ENCODE results near the gene ACAA1. TPM values are rescaled to one million over a fixed set of nuclear protein-coding genes. Genes with fewer than 3 reads are reported as not detected.

Gene ACAA1
- total RNA-seq, 1 experiment from 2014 or later, result 49.0 TPM

- no TSS peak for BruUV-seq (replicated peaks)
- Histone ChIP-seq H3K79me2 (ENCODE audit: insufficient read depth, low read length) (no peaks in the 10 kb centered on the region), H3K4me2 (ENCODE audit: low read length) (no peak overlapping the region), H3K27me3 (ENCODE audit: insufficient read depth, low read length) (no peaks in the 10 kb centered on the region), H3K9ac (ENCODE audit: low read length) (no peak overlapping the region), H3K36me3 (ENCODE audit: control insufficient read depth in 1 of 2, insufficient read depth in 2 of 2, low read length in 2 of 2) (peaks cover 15 to 38% of the 10 kb centered on the region in 2 experiments; a peak in 3 of 4 replicates), H3K9me3 (ENCODE audit: control insufficient read depth in 1 of 2, insufficient read depth in 1 of 2, low read depth in 1 of 2, low read length in 2 of 2) (no peaks in the 10 kb centered on the region), H3K27ac (ENCODE audit: low read depth, low read length) (no peak overlapping the region), H4K20me1 (ENCODE audit: insufficient read depth) (no peaks in the 10 kb centered on the region), H3K4me1 (ENCODE audit: control insufficient read depth in 1 of 2, insufficient read depth in 2 of 2, low read length in 2 of 2) (no peaks in the 10 kb centered on the region), H3K9me2 (ENCODE audit: insufficient read depth) (no peaks in the 10 kb centered on the region), H3K4me3 (replicated peaks in 1 of 2; ENCODE audit: low read depth in 1 of 2, low read length in 2 of 2) (no peak overlapping the region), H2AFZ (ENCODE audit: low read depth, low read length, poor library complexity, severe bottlenecking) (no peak overlapping the region)
- no peak for ATAC-seq
- RAD21 ChIA-PET (ENCODE audit: low non-redundant PET in 1 of 2, low total read pairs in 2 of 2, uncharacterized antibody in 2 of 2, unreplicated experiment in 2 of 2), result no interaction called here
- POLR2A ChIA-PET, result no interaction called here
- CTCF ChIA-PET, result no interaction called here
- intact Hi-C loops (cut with micrococcal nuclease), result no loop called here
- TF ChIP-seq YY1 (IDR thresholded peaks at IDR 0.05; ENCODE audit: extremely low read depth, insufficient replicate concordance, low read depth, low read length) (no peak), ZNF274 (IDR thresholded peaks at IDR 0.05; ENCODE audit: low read depth, low read length) (no peak), ATF3 (IDR thresholded peaks at IDR 0.05) (no peak), ZFX (IDR thresholded peaks at IDR 0.05) (no peak), CEBPB (IDR thresholded peaks at IDR 0.05; ENCODE audit: low read depth) (no peak), REST (IDR thresholded peaks at IDR 0.05; ENCODE audit: low read depth) (no peak), EGR1 (IDR thresholded peaks at IDR 0.05; ENCODE audit: low read depth) (no peak)
- DNase-seq (ENCODE audit: low read depth, low spot score), result no peak
Observed at GRCh38 chr3:38124324-38125122, 12.4 kb downstream of the ACAA1 start.
